ENCODE measurements around the gene FAF1. TPM values are rescaled to one million over a fixed set of nuclear protein-coding genes. Genes with fewer than 3 reads are reported as not detected.

Gene FAF1
- total and polyA plus RNA-seq, 4 donors, result 27.2 to 51.6 (median 37.1) TPM

GRCh38 chr1:50503515-50503914 is 456.6 kb downstream of the FAF1 start:
- ATAC-seq (ENCODE audit: insufficient read depth, low FRiP score) (no peak), DNase-seq (no peak)
- no peaks in the 10 kb centered on the region for H3K27me3 ChIP-seq (ENCODE audit: control insufficient read depth in 3 of 3, insufficient read depth in 3 of 3, low read length in 2 of 3)
- TF ChIP-seq CTCF (IDR thresholded peaks at IDR 0.05; ENCODE audit: control extremely low read depth, extremely low read depth), result no peak
- 99 to 100% methylated on average over 1 of the region's 1 CpG for WGBS, 2 donors
- H3K4me1 ChIP-seq (ENCODE audit: control insufficient read depth in 5 of 5, insufficient read depth in 5 of 5, low read length in 5 of 5), result no peaks in the 10 kb centered on the region
- peaks cover 0 to 21% (median under 1%) of the 10 kb centered on the region in 4 donors for H3K36me3 ChIP-seq (ENCODE audit: control insufficient read depth in 4 of 4, insufficient read depth in 4 of 4, low read length in 4 of 4)
- H3K9ac ChIP-seq (ENCODE audit: insufficient read depth in 1 of 2, low read length in 2 of 2), result no peak overlapping the region
- H3K27ac ChIP-seq (ENCODE audit: low read depth in 1 of 2, low read length in 1 of 2), result no peak overlapping the region
- no peak overlapping the region for H3K4me3 ChIP-seq
- H3K9me3 ChIP-seq (ENCODE audit: control insufficient read depth in 4 of 4, insufficient read depth in 3 of 4, low read length in 3 of 4), result peaks cover 0 to 7% (median 3%) of the 10 kb centered on the region in 4 donors

- Histone ChIP-seq H3K4me3 (no peak overlapping the region), H3K9ac (ENCODE audit: insufficient read depth in 1 of 2, low read length in 2 of 2) (no peak overlapping the region), H3K27ac (ENCODE audit: low read depth in 1 of 2, low read length in 1 of 2) (no peak overlapping the region), H3K27me3 (ENCODE audit: control insufficient read depth in 3 of 3, insufficient read depth in 3 of 3, low read length in 2 of 3) (no peaks in the 10 kb centered on the region), H3K9me3 (ENCODE audit: control insufficient read depth in 4 of 4, insufficient read depth in 3 of 4, low read length in 3 of 4) (peaks cover 0 to 7% (median 3%) of the 10 kb centered on the region in 4 donors), H3K4me1 (ENCODE audit: control insufficient read depth in 5 of 5, insufficient read depth in 5 of 5, low read length in 5 of 5) (no peaks in the 10 kb centered on the region), H3K36me3 (ENCODE audit: control insufficient read depth in 4 of 4, insufficient read depth in 4 of 4, low read length in 4 of 4) (peaks cover 0 to 19% (median 0%) of the 10 kb centered on the region in 4 donors)
- WGBS, 2 donors, result 84 to 91% methylated on average over 2 of the region's 2 CpGs
- DNase-seq (no peak), ATAC-seq (ENCODE audit: insufficient read depth, low FRiP score) (no peak)
- no peak for TF ChIP-seq CTCF (IDR thresholded peaks at IDR 0.05; ENCODE audit: control extremely low read depth, extremely low read depth)
Observed at GRCh38 chr1:50502147-50502546, 457.9 kb downstream of the FAF1 start.

GRCh38 chr1:50497007-50497406 is 463.1 kb downstream of the FAF1 start:
- peaks cover 0 to 4% (median under 1%) of the 10 kb centered on the region in 4 donors for H3K36me3 ChIP-seq (ENCODE audit: control insufficient read depth in 4 of 4, insufficient read depth in 4 of 4, low read length in 4 of 4)
- H3K27ac ChIP-seq (ENCODE audit: low read depth in 1 of 2, low read length in 1 of 2), result no peak overlapping the region
- peaks cover 0 to 6% (median 0%) of the 10 kb centered on the region in 4 donors for H3K9me3 ChIP-seq (ENCODE audit: control insufficient read depth in 4 of 4, insufficient read depth in 3 of 4, low read length in 3 of 4)
- WGBS, 2 donors, result 97 to 98% methylated on average over 1 of the region's 1 CpG
- no peaks in the 10 kb centered on the region for H3K27me3 ChIP-seq (ENCODE audit: control insufficient read depth in 3 of 3, insufficient read depth in 3 of 3, low read length in 2 of 3)
- ATAC-seq (ENCODE audit: insufficient read depth, low FRiP score) (no peak), DNase-seq (no peak)
- no peak overlapping the region for H3K9ac ChIP-seq (ENCODE audit: insufficient read depth in 1 of 2, low read length in 2 of 2)
- no peaks in the 10 kb centered on the region for H3K4me1 ChIP-seq (ENCODE audit: control insufficient read depth in 5 of 5, insufficient read depth in 5 of 5, low read length in 5 of 5)
- no peak overlapping the region for H3K4me3 ChIP-seq
- no peak for TF ChIP-seq CTCF (IDR thresholded peaks at IDR 0.05; ENCODE audit: control extremely low read depth, extremely low read depth)

GRCh38 chr1:50493710-50494109 is 466.4 kb downstream of the FAF1 start:
- TF ChIP-seq CTCF (IDR thresholded peaks at IDR 0.05; ENCODE audit: control extremely low read depth, extremely low read depth), result no peak
- ATAC-seq (ENCODE audit: insufficient read depth, low FRiP score) (no peak), DNase-seq (no peak)
- Histone ChIP-seq H3K4me1 (ENCODE audit: control insufficient read depth in 5 of 5, insufficient read depth in 5 of 5, low read length in 5 of 5) (peaks cover 0 to 6% (median 0%) of the 10 kb centered on the region in 5 donors), H3K36me3 (ENCODE audit: control insufficient read depth in 4 of 4, insufficient read depth in 4 of 4, low read length in 4 of 4) (peaks cover 0 to 9% (median 5%) of the 10 kb centered on the region in 4 donors), H3K4me3 (no peak overlapping the region), H3K9me3 (ENCODE audit: control insufficient read depth in 4 of 4, insufficient read depth in 3 of 4, low read length in 3 of 4) (peaks cover 0 to 6% (median 0%) of the 10 kb centered on the region in 4 donors), H3K9ac (ENCODE audit: insufficient read depth in 1 of 2, low read length in 2 of 2) (no peak overlapping the region), H3K27me3 (ENCODE audit: control insufficient read depth in 3 of 3, insufficient read depth in 3 of 3, low read length in 2 of 3) (no peaks in the 10 kb centered on the region), H3K27ac (ENCODE audit: low read depth in 1 of 2, low read length in 1 of 2) (no peak overlapping the region)
- 92 to 97% methylated on average over 2 of the region's 2 CpGs for WGBS, 2 donors
